H1 (cell line): ENCODE measurements around the gene PRTN3.

ENCODE experiments used
- CREB1 ChIP-seq: IDR thresholded peaks from 2 replicates; pipeline ENCODE4 v1.6.1; 2012; ENCODE audit warnings: inconsistent platforms
- CTCF ChIP-seq, 3 experiments: IDR thresholded peaks; 1 replicate in 2 of 3; 2 replicates in 1 of 3; pipeline versions ENCODE4 v1.5.1 to v1.6.1; 2011; ENCODE audit warnings: low read length in 3 of 3, mild to moderate bottlenecking in 3 of 3, inconsistent platforms in 2 of 3, low read depth in 1 of 3, moderate library complexity in 1 of 3; ENCODE audit not compliant: insufficient read depth in 1 of 3; ENCODE audit errors: control extremely low read depth in 1 of 3
- HDAC2 ChIP-seq, 2 experiments: fragments of 300-600 bp in 1 of 2; sonication (generic) in 1 of 2; IDR thresholded peaks; 2 replicates each; pipeline ENCODE4 v1.6.1; 2011 to 2012; ENCODE audit warnings: low read depth in 2 of 2, low read length in 2 of 2, mild to moderate bottlenecking in 2 of 2, moderate library complexity in 2 of 2, borderline replicate concordance in 1 of 2, inconsistent platforms in 1 of 2
- MAX ChIP-seq: IDR thresholded peaks from 2 replicates; pipeline ENCODE4 v1.6.1; 2012; ENCODE audit warnings: inconsistent platforms
- POLR2A ChIP-seq, 2 experiments: IDR thresholded peaks; 1 replicate in 1 of 2; 2 replicates in 1 of 2; pipeline ENCODE4 v1.6.1; 2011; ENCODE audit warnings: low read depth in 2 of 2, low read length in 2 of 2, mild to moderate bottlenecking in 2 of 2; ENCODE audit errors: control extremely low read depth in 1 of 2
- POLR2AphosphoS5 ChIP-seq: IDR thresholded peaks from 2 replicates; pipeline ENCODE4 v1.6.1; 2011; ENCODE audit warnings: low read depth, low read length

- TF ChIP-seq CREB1 = no peak
- no peak for TF ChIP-seq POLR2A (IDR thresholded peaks at IDR 0.05; ENCODE audit: control extremely low read depth in 1 of 2, low read depth in 2 of 2, low read length in 2 of 2)
- TF ChIP-seq POLR2AphosphoS5 = no peak
- TF ChIP-seq CTCF (IDR thresholded peaks at IDR 0.05; ENCODE audit: control extremely low read depth in 1 of 3, insufficient read depth in 1 of 3, low read depth in 1 of 3, low read length in 3 of 3) = no peak
- no peak for TF ChIP-seq MAX
- TF ChIP-seq HDAC2 (IDR thresholded peaks at IDR 0.05; ENCODE audit: borderline replicate concordance in 1 of 2, low read depth in 2 of 2, low read length in 2 of 2) = no peak
Observed at GRCh38 chr19:858284-858683, 17.5 kb downstream of the PRTN3 start.
